ENCODE measurements around the gene PPP6R2.

PPP6R2 gene

GRCh38 chr22:50306753-50307749 is 36.1 kb upstream of the PPP6R2 start, which contains the start of gene PLXNB2:
TSS of gene PLXNB2 (minus strand) at chr22:50307646. CDS start at chr22:50290584, 17,062 bp downstream.
- DNase-seq (ENCODE audit: low read depth) = no peak

GRCh38 chr22:50307890-50308596 is 35.1 kb upstream of the PPP6R2 start:
- no peak for DNase-seq (ENCODE audit: low read depth)

- DNase-seq (ENCODE audit: low read depth) = no peak
Observed at GRCh38 chr22:50308597-50308935, 34.6 kb upstream of the PPP6R2 start.

- DNase-seq (ENCODE audit: low read depth) = no peak
Observed at GRCh38 chr22:50308986-50309600, 34.0 kb upstream of the PPP6R2 start.

GRCh38 chr22:50309601-50309991 is 33.5 kb upstream of the PPP6R2 start:
- DNase-seq (ENCODE audit: low read depth) = no peak

- no peak for DNase-seq (ENCODE audit: low read depth)
Observed at GRCh38 chr22:50310031-50310722, 33.0 kb upstream of the PPP6R2 start.

GRCh38 chr22:50310949-50311444 is 32.1 kb upstream of the PPP6R2 start:
- no peak for DNase-seq (ENCODE audit: low read depth)

- DNase-seq (ENCODE audit: low read depth) = no peak
Observed at GRCh38 chr22:50311606-50312351, 31.3 kb upstream of the PPP6R2 start.

GRCh38 chr22:50312371-50312770 is 30.8 kb upstream of the PPP6R2 start:
- DNase-seq (ENCODE audit: low read depth) = no peak

- no peak for DNase-seq (ENCODE audit: low read depth)
Observed at GRCh38 chr22:50313021-50313420, 30.1 kb upstream of the PPP6R2 start.

- no peak for DNase-seq (ENCODE audit: low read depth)
Observed at GRCh38 chr22:50313600-50313999, 29.5 kb upstream of the PPP6R2 start.

- DNase-seq (ENCODE audit: low read depth) = no peak
Observed at GRCh38 chr22:50314081-50314454, 29.1 kb upstream of the PPP6R2 start.

GRCh38 chr22:50314455-50315288 is 28.5 kb upstream of the PPP6R2 start:
- DNase-seq (ENCODE audit: low read depth) = no peak

- no peak for DNase-seq (ENCODE audit: low read depth)
Observed at GRCh38 chr22:50315289-50316113, 27.6 kb upstream of the PPP6R2 start.

- DNase-seq (ENCODE audit: low read depth) = no peak
Observed at GRCh38 chr22:50316114-50317065, 26.7 kb upstream of the PPP6R2 start.

- DNase-seq (ENCODE audit: low read depth) = no peak
Observed at GRCh38 chr22:50317178-50317577, 25.9 kb upstream of the PPP6R2 start.

GRCh38 chr22:50317674-50318073 is 25.5 kb upstream of the PPP6R2 start:
- DNase-seq (ENCODE audit: low read depth) = no peak

- no peak for DNase-seq (ENCODE audit: low read depth)
Observed at GRCh38 chr22:50318356-50318697, 24.8 kb upstream of the PPP6R2 start.

Data from GM04503 (cell line).